CD8-positive, alpha-beta memory T cell (primary cell): Measurements from ENCODE around the gene MRPS21. TPM values are rescaled to one million over a fixed set of nuclear protein-coding genes. Genes with fewer than 3 reads are reported as not detected.

ENCODE experiments used
- CTCF ChIA-PET: fragments of 350-600 bp; sonication (Branson Sonifier 250); formaldehyde crosslinking; loops from one replicate; lab custom pipeline; 2021; ENCODE audit warnings: antibody characterized with exemption; lab: Charles Lee
- POLR2A ChIA-PET: fragments of 350-600 bp; sonication (Branson Sonifier 250); formaldehyde crosslinking; loops from one replicate; lab custom pipeline; 2021; ENCODE audit warnings: antibody characterized with exemption; lab: Charles Lee
- DNase-seq, 5 donors: peaks; one replicate each; pipeline versions ENCODE4 v3.0.0 to v3.0.0-alpha.2; 2020 to 2022; ENCODE audit warnings: mixed read lengths in 1 of 5
- H3K27ac ChIP-seq: one replicate; pipeline ENCODE4 v1.7.0; 2013; ENCODE audit warnings: low read depth, mild to moderate bottlenecking, low read length, moderate library complexity
- H3K27me3 ChIP-seq: 2 replicates; pipeline ENCODE4 v1.7.0; 2013; ENCODE audit warnings: low read length, mild to moderate bottlenecking; ENCODE audit not compliant: insufficient read depth, poor library complexity, severe bottlenecking
- H3K36me3 ChIP-seq: 2 replicates; pipeline ENCODE4 v1.7.0; 2013; ENCODE audit warnings: mild to moderate bottlenecking, low read length, moderate library complexity; ENCODE audit not compliant: insufficient read depth
- H3K4me1 ChIP-seq: 2 replicates; pipeline ENCODE4 v1.7.0; 2013; ENCODE audit warnings: mild to moderate bottlenecking, low read length, moderate library complexity; ENCODE audit not compliant: insufficient read depth
- H3K4me3 ChIP-seq: 2 replicates; pipeline ENCODE4 v1.7.0; 2013; ENCODE audit warnings: mild to moderate bottlenecking, low read length
- H3K9me3 ChIP-seq: 2 replicates; pipeline ENCODE4 v1.7.0; 2013; ENCODE audit warnings: mild to moderate bottlenecking, low read length
- H3K27ac Mint-ChIP-seq, 8 donors: one replicate each; pipeline ENCODE4 v1.8.0; 2020 to 2021; ENCODE audit warnings: mixed read lengths in 8 of 8, mild to moderate bottlenecking in 6 of 8, inconsistent platforms in 3 of 8, moderate library complexity in 3 of 8
- H3K27me3 Mint-ChIP-seq, 2 donors: one replicate each; pipeline ENCODE4 v1.8.0; 2020 to 2021; ENCODE audit warnings: mixed read lengths in 2 of 2, mild to moderate bottlenecking in 1 of 2, moderate library complexity in 1 of 2
- H3K36me3 Mint-ChIP-seq, 3 donors: one replicate each; pipeline ENCODE4 v1.8.0; 2020 to 2021; ENCODE audit warnings: mixed read lengths in 3 of 3, inconsistent platforms in 1 of 3, mild to moderate bottlenecking in 1 of 3
- H3K4me1 Mint-ChIP-seq, 3 donors: one replicate each; pipeline ENCODE4 v1.8.0; 2020 to 2021; ENCODE audit warnings: mixed read lengths in 3 of 3, inconsistent platforms in 1 of 3, mild to moderate bottlenecking in 1 of 3
- H3K4me3 Mint-ChIP-seq, 7 donors: one replicate each; pipeline ENCODE4 v1.8.0; 2020 to 2021; ENCODE audit warnings: mixed read lengths in 7 of 7, mild to moderate bottlenecking in 6 of 7, moderate library complexity in 4 of 7, inconsistent platforms in 2 of 7
- H3K9me3 Mint-ChIP-seq, 5 donors: one replicate each; pipeline ENCODE4 v1.8.0; 2020 to 2022; ENCODE audit warnings: mixed read lengths in 5 of 5, mild to moderate bottlenecking in 3 of 5, moderate library complexity in 2 of 5, inconsistent platforms in 1 of 5
- polyA plus RNA-seq: library from polyadenylated mRNA; unstranded; fragments of 300-500 nt; fragmentation: Illumina TruSeq; gene quantifications from one replicate; pipeline ENCODE4 v1.2.3, GENCODE V29; 2021
- total RNA-seq, 2 experiments: library from RNA; stranded (reverse); gene quantifications; one replicate each; pipeline ENCODE4 v1.2.3, GENCODE V29; 2021

MRPS21 gene
- total and polyA plus RNA-seq, 3 experiments from 2014 or later, result 76.9 to 81.0 (median 80.1) TPM

GRCh38 chr1:150259758-150260669, 33.6 kb upstream of the MRPS21 start:
- Mint-ChIP-seq H3K27ac (peak overlapping the region in 2 of 8 donors; percentile 10 to 77), H3K4me1 (peaks cover 12 to 18% (median 14%) of the 10 kb centered on the region in 3 donors), H3K36me3 (peaks cover 0 to 7% (median 3%) of the 10 kb centered on the region in 3 donors), H3K4me3 (no peak overlapping the region), H3K9me3 (peaks cover 0 to 3% (median 0%) of the 10 kb centered on the region in 5 donors), H3K27me3 (peaks cover 30 to 37% of the 10 kb centered on the region in 2 donors)
- H3K36me3 ChIP-seq, result no peaks in the 10 kb centered on the region
- CTCF ChIA-PET, result interaction anchor here (0.8 kb wide), 1 partner anchor 9 kb away, joined by 3 read pairs; the partner anchor contains the start of gene APH1A
- no peaks in the 10 kb centered on the region for H3K9me3 ChIP-seq
- H3K4me1 ChIP-seq, result peaks cover 12% of the 10 kb centered on the region
- peak overlapping the region; percentile 21 for H3K27ac ChIP-seq
- H3K4me3 ChIP-seq, result no peak overlapping the region
- POLR2A ChIA-PET, result no interaction called here
- H3K27me3 ChIP-seq, result peaks cover 16% of the 10 kb centered on the region
- DNase-seq, result no peak

- Histone ChIP-seq H3K27me3 (peaks cover 13% of the 10 kb centered on the region), H3K36me3 (peaks cover 11% of the 10 kb centered on the region), H3K4me3 (no peak overlapping the region), H3K9me3 (no peaks in the 10 kb centered on the region), H3K27ac (no peak overlapping the region), H3K4me1 (peaks cover 2% of the 10 kb centered on the region)
- DNase-seq, result no peak
- peaks cover 0 to 3% (median 0%) of the 10 kb centered on the region in 5 donors for H3K9me3 Mint-ChIP-seq
- no peak overlapping the region for H3K4me3 Mint-ChIP-seq
- H3K4me1 Mint-ChIP-seq, result peaks cover under 1 to 11% (median 4%) of the 10 kb centered on the region in 3 donors
- peaks cover 27% of the 10 kb centered on the region in 2 donors for H3K27me3 Mint-ChIP-seq
- no peak overlapping the region for H3K27ac Mint-ChIP-seq
- H3K36me3 Mint-ChIP-seq, result peaks cover 0 to 21% (median 5%) of the 10 kb centered on the region in 3 donors
- POLR2A ChIA-PET, result interaction anchor here (0.6 kb wide), 1 partner anchor 1231 kb away, joined by 3 read pairs; no protein-coding TSS in a partner anchor
- CTCF ChIA-PET, result interaction anchor here (1.4 to 2.3 kb wide), 2 partner anchors 12 to 20 kb away, joined by 3 to 9 read pairs; no protein-coding TSS in a partner anchor
These were observed 32.3 kb upstream of the MRPS21 start for GRCh38 chr1:150261367-150261766.

GRCh38 chr1:150262388-150263320, 31.0 kb upstream of the MRPS21 start:
- peak overlapping the region in 4 of 8 donors; percentile 20 to 80 (median 62) for H3K27ac Mint-ChIP-seq
- POLR2A ChIA-PET, result no interaction called here
- peaks cover 0 to 1% (median 0%) of the 10 kb centered on the region in 5 donors for H3K9me3 Mint-ChIP-seq
- CTCF ChIA-PET, result interaction anchor here (1.4 to 2.3 kb wide), 3 partner anchors 10 to 19 kb away, joined by 3 to 9 read pairs (median 5); no protein-coding TSS in a partner anchor
- Histone ChIP-seq H3K4me1 (peaks cover 9% of the 10 kb centered on the region), H3K4me3 (no peak overlapping the region), H3K9me3 (no peaks in the 10 kb centered on the region), H3K27me3 (no peaks in the 10 kb centered on the region), H3K27ac (no peak overlapping the region), H3K36me3 (peaks cover 18% of the 10 kb centered on the region)
- H3K4me1 Mint-ChIP-seq, result peaks cover 9 to 16% (median 9%) of the 10 kb centered on the region in 3 donors
- peaks cover 0 to 33% (median 6%) of the 10 kb centered on the region in 3 donors for H3K36me3 Mint-ChIP-seq
- H3K4me3 Mint-ChIP-seq, result no peak overlapping the region
- DNase-seq, result no peak
- H3K27me3 Mint-ChIP-seq, result peaks cover 14 to 15% of the 10 kb centered on the region in 2 donors

- H3K4me3 ChIP-seq, result no peak overlapping the region
- peaks cover 18% of the 10 kb centered on the region for H3K36me3 ChIP-seq
- no peak for DNase-seq
- Mint-ChIP-seq H3K9me3 (no peaks in the 10 kb centered on the region), H3K27ac (peak overlapping the region in 1 of 8 donors; percentile 27), H3K4me3 (no peak overlapping the region), H3K4me1 (peaks cover 18 to 25% (median 18%) of the 10 kb centered on the region in 3 donors), H3K27me3 (peaks cover 5 to 9% of the 10 kb centered on the region in 2 donors), H3K36me3 (peaks cover 0 to 42% (median 6%) of the 10 kb centered on the region in 3 donors)
- H3K4me1 ChIP-seq, result peaks cover 16% of the 10 kb centered on the region
- H3K27me3 ChIP-seq, result no peaks in the 10 kb centered on the region
- POLR2A ChIA-PET, result no interaction called here
- no peaks in the 10 kb centered on the region for H3K9me3 ChIP-seq
- CTCF ChIA-PET, result interaction anchor here (1.5 kb wide), 1 partner anchor 14 kb away, joined by 5 read pairs; no protein-coding TSS in a partner anchor
- no peak overlapping the region for H3K27ac ChIP-seq
These were observed 30.1 kb upstream of the MRPS21 start for GRCh38 chr1:150263549-150263948.

- Histone ChIP-seq H3K27ac (peak overlapping the region; percentile 94), H3K27me3 (no peaks in the 10 kb centered on the region), H3K9me3 (no peaks in the 10 kb centered on the region), H3K4me3 (peak overlapping the region; percentile 77), H3K4me1 (peaks cover 24% of the 10 kb centered on the region), H3K36me3 (peaks cover 18% of the 10 kb centered on the region)
- Mint-ChIP-seq H3K36me3 (peaks cover 0 to 50% (median 10%) of the 10 kb centered on the region in 3 donors), H3K4me3 (peak overlapping the region; percentile 91 to 98 (median 93)), H3K27me3 (peaks cover 0 to 5% of the 10 kb centered on the region in 2 donors), H3K9me3 (no peaks in the 10 kb centered on the region), H3K27ac (peak overlapping the region; percentile 88 to 100 (median 97)), H3K4me1 (peaks cover 24 to 35% (median 32%) of the 10 kb centered on the region in 3 donors)
- ChIA-PET POLR2A (no interaction called here), CTCF (interaction anchor here (6.5 kb wide), 1 partner anchor 12 kb away, joined by 32 read pairs; the partner anchor contains the start of gene CA14)
- no peak for DNase-seq
These were observed 25.8 kb upstream of the MRPS21 start for GRCh38 chr1:150267896-150268295.

- peak overlapping the region; percentile 77 for H3K4me3 ChIP-seq
- Mint-ChIP-seq H3K9me3 (no peaks in the 10 kb centered on the region), H3K4me3 (peak overlapping the region; percentile 91 to 98 (median 93)), H3K27me3 (peaks cover 0 to 5% of the 10 kb centered on the region in 2 donors), H3K36me3 (peaks cover 0 to 50% (median 10%) of the 10 kb centered on the region in 3 donors), H3K27ac (peak overlapping the region; percentile 88 to 100 (median 97)), H3K4me1 (peaks cover 24 to 35% (median 32%) of the 10 kb centered on the region in 3 donors)
- ChIA-PET CTCF (interaction anchor here (0.8 to 6.5 kb wide), 4 partner anchors 8 to 30 kb away, joined by 3 to 32 read pairs (median 6); partner anchors contain the start of gene CA14), POLR2A (interaction anchor here (0.6 to 1.5 kb wide), 3 partner anchors 27 to 96 kb away, joined by 3 to 11 read pairs (median 4); partner anchors contain the start of gene RPRD2)
- DNase-seq, result peak; percentile 16 to 70 (median 47)
- peaks cover 24% of the 10 kb centered on the region for H3K4me1 ChIP-seq
- H3K27me3 ChIP-seq, result no peaks in the 10 kb centered on the region
- no peaks in the 10 kb centered on the region for H3K9me3 ChIP-seq
- H3K27ac ChIP-seq, result peak overlapping the region; percentile 94
- H3K36me3 ChIP-seq, result peaks cover 18% of the 10 kb centered on the region
These were observed 25.3 kb upstream of the MRPS21 start for GRCh38 chr1:150268340-150268704.
